WERI-Rb-1 (cell line): ENCODE measurements around the gene ZBTB7B.

Experiments
- DNase-seq: peaks from one replicate; pipeline ENCODE4 v3.0.0-alpha.2; 2020
- H3K27ac ChIP-seq: fragments of 250-450 bp; sonication (Bioruptor Pico); 2 replicates; pipeline ENCODE4 v1.5.1; 2020; ENCODE audit warnings: mild to moderate bottlenecking, moderate library complexity
- H3K27me3 ChIP-seq: fragments of 250-450 bp; sonication (Bioruptor Pico); 2 replicates; pipeline ENCODE4 v1.5.1; 2021; ENCODE audit warnings: mild to moderate bottlenecking, low read depth, moderate library complexity; ENCODE audit not compliant: insufficient read depth, severe bottlenecking
- H3K36me3 ChIP-seq: fragments of 250-450 bp; sonication (Bioruptor Pico); 2 replicates; pipeline ENCODE4 v1.5.1; 2020; ENCODE audit warnings: mild to moderate bottlenecking, moderate library complexity
- H3K4me3 ChIP-seq: 2 replicates; pipeline ENCODE4 v1.5.1; 2011; ENCODE audit warnings: low read depth, mild to moderate bottlenecking, control low read depth, low read length
- H3K9me3 ChIP-seq: fragments of 250-450 bp; sonication (Bioruptor Pico); 2 replicates; pipeline ENCODE4 v1.5.1; 2021; ENCODE audit warnings: mild to moderate bottlenecking, moderate library complexity; ENCODE audit not compliant: severe bottlenecking
- TF ChIP-seq, protein P1 (sequence below): IDR thresholded peaks from 2 replicates; pipeline ENCODE4 v1.5.1; 2011; ENCODE audit warnings: low read depth, mild to moderate bottlenecking, control low read depth, inconsistent platforms, low read length

Gene ZBTB7B

DNA sequence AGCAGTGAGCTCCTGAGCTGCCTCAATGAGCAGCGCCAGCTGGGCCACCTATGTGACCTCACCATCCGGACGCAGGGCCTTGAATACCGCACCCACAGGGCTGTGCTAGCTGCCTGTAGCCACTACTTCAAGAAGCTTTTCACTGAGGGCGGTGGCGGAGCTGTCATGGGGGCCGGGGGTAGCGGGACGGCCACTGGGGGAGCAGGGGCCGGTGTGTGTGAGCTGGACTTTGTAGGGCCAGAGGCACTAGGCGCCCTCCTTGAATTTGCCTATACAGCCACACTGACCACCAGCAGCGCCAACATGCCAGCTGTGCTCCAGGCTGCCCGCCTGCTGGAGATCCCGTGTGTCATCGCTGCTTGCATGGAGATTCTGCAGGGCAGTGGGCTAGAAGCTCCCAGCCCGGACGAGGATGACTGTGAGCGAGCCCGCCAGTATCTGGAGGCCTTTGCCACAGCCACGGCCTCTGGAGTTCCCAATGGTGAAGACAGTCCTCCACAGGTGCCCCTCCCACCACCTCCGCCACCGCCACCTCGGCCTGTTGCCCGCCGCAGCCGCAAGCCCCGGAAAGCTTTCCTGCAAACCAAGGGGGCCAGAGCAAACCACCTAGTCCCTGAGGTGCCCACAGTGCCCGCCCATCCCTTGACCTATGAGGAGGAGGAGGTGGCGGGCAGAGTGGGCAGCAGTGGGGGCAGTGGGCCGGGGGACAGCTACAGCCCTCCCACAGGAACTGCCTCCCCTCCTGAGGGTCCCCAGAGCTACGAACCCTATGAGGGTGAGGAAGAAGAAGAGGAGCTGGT, 12.3 kb downstream of the ZBTB7B start:
- Histone ChIP-seq H3K9me3 (no peaks in the 10 kb centered on the region), H3K4me3 (no peak overlapping the region), H3K27ac (no peak overlapping the region), H3K27me3 (no peaks in the 10 kb centered on the region), H3K36me3 (peaks cover 34% of the 10 kb centered on the region)
- peak; percentile 33 for DNase-seq
- TF ChIP-seq, protein P1, sequence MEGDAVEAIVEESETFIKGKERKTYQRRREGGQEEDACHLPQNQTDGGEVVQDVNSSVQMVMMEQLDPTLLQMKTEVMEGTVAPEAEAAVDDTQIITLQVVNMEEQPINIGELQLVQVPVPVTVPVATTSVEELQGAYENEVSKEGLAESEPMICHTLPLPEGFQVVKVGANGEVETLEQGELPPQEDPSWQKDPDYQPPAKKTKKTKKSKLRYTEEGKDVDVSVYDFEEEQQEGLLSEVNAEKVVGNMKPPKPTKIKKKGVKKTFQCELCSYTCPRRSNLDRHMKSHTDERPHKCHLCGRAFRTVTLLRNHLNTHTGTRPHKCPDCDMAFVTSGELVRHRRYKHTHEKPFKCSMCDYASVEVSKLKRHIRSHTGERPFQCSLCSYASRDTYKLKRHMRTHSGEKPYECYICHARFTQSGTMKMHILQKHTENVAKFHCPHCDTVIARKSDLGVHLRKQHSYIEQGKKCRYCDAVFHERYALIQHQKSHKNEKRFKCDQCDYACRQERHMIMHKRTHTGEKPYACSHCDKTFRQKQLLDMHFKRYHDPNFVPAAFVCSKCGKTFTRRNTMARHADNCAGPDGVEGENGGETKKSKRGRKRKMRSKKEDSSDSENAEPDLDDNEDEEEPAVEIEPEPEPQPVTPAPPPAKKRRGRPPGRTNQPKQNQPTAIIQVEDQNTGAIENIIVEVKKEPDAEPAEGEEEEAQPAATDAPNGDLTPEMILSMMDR = no peak

DNA sequence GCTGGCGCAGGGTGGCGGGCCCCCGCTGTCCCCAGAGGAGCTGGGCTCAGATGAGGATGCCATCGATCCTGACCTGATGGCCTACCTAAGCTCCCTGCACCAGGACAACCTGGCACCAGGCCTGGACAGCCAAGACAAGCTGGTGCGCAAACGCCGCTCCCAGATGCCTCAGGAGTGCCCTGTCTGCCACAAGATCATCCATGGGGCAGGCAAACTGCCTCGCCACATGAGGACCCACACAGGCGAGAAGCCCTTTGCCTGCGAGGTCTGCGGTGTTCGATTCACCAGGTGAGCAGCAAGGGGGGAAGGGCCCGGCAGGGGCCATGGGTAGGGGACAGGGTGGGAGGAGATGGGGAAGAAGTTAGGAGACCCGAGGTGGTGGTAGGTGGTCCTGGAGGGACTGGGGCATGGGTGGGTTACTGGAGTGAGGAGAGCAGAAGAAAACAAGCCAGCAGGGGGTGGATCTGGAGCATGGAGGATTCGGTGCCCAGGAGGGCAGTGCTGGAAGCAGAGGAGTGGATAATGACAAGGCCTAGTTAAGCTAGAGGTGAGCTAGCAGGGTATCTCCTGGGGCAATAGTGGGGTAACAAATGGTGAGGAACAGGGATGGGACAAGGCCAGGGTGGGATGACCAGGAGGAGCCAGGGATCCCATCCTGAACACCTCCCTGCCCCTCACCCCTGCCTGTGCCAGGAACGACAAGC, 13.1 kb downstream of the ZBTB7B start:
- TF ChIP-seq, protein P1 = no peak
- no peaks in the 10 kb centered on the region for H3K27me3 ChIP-seq
- H3K36me3 ChIP-seq = peaks cover 34% of the 10 kb centered on the region
- no peak for DNase-seq
- H3K27ac ChIP-seq = no peak overlapping the region
- no peaks in the 10 kb centered on the region for H3K9me3 ChIP-seq
- H3K4me3 ChIP-seq = no peak overlapping the region

DNA sequence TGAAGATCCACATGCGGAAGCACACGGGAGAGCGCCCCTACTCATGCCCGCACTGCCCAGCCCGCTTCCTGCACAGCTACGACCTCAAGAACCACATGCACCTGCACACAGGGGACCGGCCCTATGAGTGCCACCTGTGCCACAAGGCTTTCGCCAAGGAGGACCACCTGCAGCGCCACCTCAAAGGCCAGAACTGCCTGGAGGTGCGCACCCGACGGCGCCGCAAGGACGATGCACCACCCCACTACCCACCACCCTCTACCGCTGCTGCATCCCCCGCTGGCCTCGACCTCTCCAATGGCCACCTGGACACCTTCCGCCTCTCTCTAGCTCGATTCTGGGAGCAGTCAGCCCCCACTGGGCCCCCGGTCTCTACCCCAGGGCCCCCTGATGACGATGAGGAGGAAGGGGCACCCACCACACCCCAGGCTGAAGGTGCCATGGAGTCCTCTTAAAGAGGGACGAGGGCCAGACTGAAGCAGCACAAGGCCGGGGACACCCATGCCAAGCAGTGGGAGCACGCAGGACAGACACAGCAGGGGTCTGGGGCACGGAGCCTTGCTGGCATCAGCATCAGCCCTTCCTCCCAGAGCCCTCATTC, 13.7 kb downstream of the ZBTB7B start:
- H3K9me3 ChIP-seq = no peaks in the 10 kb centered on the region
- H3K27ac ChIP-seq = peak overlapping the region; percentile 84
- no peaks in the 10 kb centered on the region for H3K27me3 ChIP-seq
- DNase-seq = peak; percentile 28
- TF ChIP-seq, protein P1 = no peak
- H3K4me3 ChIP-seq = no peak overlapping the region
- H3K36me3 ChIP-seq = peaks cover 34% of the 10 kb centered on the region

DNA sequence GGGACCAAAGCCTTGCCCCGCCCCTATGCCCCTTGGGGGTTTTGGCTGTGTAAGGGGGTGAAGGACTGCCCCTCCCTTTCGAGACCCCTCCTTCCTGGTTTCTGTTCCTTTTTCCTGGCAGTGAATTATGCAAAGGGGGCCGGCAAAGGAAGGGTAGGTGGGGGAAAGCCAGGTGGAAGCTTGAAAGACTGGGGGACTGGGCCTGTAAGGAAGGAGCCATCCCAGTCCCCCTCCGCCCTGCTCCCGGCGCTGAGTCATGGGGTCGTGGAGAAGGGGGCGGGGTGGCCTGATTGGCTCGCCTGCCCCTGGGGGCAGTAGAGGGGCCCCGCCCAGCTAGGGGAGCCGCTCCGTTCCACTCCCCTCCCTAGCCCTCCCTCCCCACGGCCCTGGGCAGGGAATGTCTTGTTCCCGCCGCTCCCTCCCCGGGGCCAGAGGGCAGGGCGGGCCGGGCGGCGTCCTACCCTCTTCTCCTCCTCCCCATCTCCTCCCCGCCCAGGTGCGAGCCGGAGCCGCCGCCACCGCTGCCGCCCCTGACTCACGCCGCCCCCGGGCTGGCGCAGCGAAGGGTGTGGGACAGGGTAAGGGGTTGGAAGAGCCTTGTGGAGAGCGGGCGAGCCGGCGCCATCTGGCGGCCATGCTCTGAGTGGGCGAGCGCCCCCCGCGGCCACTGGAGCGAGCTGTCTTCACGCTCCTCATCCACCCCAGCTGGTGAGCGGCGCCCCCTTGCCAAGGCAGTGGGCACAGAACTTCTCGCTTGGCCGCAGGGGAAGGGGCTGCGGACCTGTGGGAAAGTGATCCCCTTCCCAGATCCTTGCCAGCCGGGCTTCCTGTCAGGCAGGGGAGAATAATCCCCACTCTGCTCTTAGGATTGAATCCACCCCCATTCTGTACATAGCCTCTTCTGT, 14.7 kb downstream of the ZBTB7B start:
- peaks cover 34% of the 10 kb centered on the region for H3K36me3 ChIP-seq
- no peaks in the 10 kb centered on the region for H3K9me3 ChIP-seq
- H3K27ac ChIP-seq = peak overlapping the region; percentile 84
- peak overlapping the region; percentile 44 for H3K4me3 ChIP-seq
- TF ChIP-seq, protein P1 = peak; percentile 100
- no peaks in the 10 kb centered on the region for H3K27me3 ChIP-seq
- peak; percentile 98 for DNase-seq

DNA sequence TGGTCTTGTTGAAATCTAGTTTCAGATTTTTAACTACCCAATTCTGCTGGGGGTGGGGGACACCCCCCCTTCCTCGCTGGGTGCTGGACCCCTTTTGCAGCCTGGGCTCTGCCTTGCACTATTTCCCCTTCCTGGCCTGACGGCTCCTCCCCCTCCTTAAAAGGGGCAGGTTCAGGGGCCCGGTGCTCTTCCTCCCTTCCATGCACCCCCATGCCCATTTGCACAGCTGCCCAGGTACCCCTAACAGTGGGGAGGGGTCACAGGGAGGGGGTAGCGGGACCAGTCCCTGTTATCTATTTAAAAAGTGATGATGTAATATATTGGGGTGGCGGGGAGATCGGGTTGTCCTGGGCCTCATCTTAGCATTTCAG, 15.3 kb downstream of the ZBTB7B start:
- TF ChIP-seq, protein P1 = no peak
- Histone ChIP-seq H3K36me3 (peaks cover 34% of the 10 kb centered on the region), H3K27ac (peak overlapping the region; percentile 84), H3K27me3 (no peaks in the 10 kb centered on the region), H3K4me3 (peak overlapping the region; percentile 44), H3K9me3 (no peaks in the 10 kb centered on the region)
- DNase-seq = no peak
